HG03025 (cell line): ENCODE measurements around the gene THSD4.

Source experiments
- ATAC-seq: cut with Tn5 transposase; IDR thresholded peaks from one replicate; pipeline ENCODE4 v1.9.1; 2021; ENCODE audit warnings: mild to moderate bottlenecking, moderate library complexity; ENCODE audit not compliant: unreplicated experiment, low FRiP score

THSD4 gene

DNA sequence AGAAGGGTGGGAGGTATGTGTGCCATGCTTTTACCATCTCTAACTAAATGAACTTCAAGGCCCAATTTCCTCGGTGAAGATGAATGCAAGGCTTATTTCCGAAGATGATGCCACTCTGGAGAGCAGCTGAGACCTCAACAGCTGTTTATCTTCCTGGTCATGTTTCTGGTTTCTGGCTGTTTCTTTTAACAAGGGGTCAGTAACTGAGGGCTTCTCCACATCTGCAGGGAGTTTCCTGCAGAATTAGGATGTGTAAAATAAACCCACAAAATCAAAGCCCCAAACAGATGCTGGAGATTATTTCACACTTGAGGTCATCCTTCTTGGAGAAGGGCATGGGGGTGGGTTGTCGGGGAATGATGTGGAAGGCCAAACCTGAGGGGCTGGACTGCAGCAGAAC is 220.3 kb downstream of the THSD4 start:
- no peak for ATAC-seq

DNA sequence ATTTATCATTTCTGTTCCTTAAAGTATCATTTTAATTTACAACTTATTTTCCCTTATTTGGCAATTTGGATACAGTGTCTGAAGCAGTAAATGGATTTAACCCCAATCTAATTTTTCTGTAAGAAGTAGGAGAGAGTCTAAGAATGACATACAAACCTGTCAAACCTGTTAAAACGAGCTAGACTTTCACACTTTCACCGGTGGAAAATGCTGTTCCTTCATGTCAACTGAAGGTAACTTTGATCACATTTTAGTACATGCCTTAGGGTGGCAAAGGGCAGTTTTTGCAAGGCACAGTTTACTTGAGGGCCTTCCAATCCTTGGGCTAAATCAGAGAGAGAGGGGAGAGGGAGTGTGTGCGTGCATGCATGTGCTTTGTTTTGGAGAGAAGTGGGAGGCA is 221.4 kb downstream of the THSD4 start:
- ATAC-seq: no peak

DNA sequence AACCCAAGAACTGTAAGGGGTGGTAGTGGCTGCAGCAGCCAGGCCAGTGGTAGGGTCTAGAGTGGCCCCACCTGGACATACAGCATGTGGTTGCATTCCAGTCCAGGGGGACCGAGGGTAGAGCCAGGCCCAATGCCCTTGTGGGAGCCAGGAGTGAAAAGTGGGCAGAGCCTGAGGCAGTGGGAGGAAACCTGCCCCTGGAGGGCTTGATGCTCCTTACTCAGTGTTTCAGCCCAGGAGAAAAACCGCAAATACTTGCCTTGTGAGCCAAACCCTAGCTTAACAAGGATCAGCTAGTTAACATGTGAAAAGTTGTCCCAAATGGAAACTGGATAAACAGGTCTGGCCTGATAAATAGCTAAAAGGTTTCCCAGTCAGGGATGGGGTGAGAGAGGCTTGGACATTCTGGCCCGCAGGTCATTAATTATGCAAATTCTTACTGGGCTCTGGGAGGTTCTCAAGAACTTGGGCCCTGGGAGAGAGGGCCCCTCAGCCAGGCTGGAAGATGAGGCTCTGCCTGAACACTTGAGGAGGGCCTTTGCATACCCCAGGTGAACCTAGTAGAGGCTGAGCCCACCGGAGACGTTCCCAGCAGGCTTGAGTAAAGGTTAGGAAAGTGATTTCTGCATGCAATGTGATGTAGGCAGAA is 222.1 kb downstream of the THSD4 start:
- ATAC-seq: no peak

DNA sequence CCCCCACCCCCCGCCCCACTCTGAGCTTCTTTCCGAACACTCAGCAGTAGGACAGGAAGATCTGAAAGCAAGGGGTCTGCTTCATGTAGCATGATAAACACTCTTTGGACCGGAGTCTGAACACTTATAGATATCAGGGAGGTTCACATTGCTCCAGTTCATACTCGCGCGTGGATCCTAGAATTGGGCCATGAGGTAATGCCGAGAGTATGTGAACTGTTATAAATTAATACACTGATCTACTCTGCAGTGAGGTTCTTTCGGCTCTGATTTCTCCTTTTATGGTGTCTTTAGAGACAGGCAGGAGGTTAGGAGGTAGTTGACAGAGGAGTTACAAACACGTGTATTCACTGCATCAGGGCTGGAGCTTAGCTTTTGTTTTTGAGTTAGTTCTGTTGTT is 223.0 kb downstream of the THSD4 start:
- no peak for ATAC-seq

DNA sequence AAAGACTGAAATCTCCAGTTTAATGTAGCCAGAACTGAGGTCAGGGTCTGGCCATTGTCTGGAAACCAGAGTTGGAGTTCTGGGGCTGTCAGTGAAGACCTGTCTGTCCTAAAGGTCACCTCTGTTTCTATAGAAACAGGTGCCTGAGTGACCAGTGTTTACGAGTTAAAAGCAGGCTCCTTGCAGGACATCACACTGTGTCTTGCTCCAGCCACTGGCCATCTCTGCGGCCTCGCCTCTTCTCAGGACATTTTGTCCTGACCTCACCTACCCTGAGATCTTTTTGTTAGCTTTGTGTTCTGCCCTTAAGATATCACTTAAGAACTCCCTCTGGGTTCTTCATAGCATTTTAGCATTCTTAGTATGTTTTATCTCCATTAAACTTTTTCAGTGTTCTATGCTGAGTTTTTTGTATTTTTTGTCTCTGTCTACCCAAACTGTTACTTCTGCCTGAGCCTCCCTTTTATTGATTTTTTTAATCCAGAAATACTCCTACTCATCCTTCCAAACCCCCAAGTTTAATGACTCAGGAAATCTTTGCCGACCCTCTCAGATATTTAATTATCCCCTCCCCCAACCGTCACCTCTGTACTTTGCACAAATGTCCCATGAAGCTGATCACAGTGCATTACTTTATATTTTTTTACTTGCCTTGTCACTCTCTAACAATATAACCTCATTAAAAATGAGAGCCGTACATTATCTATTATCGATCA is 223.7 kb downstream of the THSD4 start:
- ATAC-seq: no peak

DNA sequence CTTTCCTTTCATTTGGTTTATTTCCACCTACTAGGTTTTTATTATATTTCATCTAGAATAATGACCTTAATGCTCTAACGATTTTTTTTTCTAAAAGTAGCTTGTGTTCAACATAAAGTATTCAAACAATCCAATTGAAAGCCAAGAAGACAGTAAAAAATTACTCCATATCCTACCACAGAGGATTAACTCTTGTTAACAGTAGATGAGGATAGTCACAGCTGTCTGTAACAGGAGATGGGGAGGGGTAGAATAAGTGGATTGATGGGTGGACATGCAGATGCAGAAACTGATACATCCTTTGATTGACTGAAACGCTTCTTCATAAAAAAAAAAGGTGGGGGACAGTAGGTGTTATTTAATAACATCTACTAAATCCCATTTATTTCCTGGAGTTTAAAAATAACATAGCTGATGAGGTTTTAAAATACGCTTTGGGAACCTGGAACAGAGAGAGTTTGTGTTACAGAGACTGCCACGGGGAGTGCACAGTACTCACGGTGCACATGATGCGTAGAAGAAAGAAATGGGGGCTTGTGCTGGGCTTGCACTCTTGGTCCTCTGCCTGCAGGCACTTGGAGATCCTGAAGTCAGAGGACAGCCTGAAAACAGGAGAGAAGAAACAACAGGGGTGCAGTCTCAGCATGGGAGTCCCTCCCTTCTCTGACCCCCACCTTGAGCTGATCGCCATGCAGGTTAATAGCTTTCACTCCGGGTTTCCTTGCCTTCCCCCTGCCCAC is 226.7 kb downstream of the THSD4 start:
- no peak for ATAC-seq

DNA sequence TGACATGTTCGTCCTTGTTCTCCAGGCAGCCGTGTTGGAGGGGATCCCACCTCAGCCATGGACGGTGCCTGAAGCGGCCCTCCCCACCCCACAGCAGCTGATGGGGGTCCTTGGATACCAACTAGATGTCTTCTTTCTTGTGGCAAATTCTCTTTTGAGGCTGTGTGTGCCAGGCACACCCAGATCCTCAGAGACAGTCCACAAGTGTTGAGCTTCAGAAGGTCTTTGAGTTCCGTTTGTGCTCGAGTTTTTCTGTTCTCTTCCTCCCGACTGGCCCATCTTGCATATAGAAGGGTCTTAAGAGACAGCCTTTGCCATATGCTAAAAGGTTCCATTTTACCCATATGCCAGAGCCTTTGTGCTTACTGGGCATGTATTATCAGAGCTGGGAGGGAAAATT is 227.4 kb downstream of the THSD4 start:
- ATAC-seq: no peak

DNA sequence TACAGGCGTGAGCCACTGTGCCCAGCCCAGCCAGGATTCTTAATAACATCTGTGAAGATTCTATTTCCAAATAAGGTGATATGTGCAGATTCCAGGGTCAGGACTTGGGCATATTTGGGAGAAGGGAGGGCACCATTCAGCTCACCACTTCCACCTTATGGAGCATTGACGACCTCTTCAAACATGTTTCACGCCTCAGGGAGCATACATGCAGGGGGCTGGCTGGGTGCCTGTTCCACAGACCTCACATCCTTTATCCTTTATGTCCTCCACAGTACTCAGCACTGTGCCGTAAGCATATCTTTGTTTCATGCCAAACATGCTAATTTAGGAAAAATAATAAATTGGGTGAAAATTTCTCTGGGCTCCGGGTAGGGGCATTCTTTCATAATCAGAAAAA is 229.0 kb downstream of the THSD4 start:
- ATAC-seq: no peak

DNA sequence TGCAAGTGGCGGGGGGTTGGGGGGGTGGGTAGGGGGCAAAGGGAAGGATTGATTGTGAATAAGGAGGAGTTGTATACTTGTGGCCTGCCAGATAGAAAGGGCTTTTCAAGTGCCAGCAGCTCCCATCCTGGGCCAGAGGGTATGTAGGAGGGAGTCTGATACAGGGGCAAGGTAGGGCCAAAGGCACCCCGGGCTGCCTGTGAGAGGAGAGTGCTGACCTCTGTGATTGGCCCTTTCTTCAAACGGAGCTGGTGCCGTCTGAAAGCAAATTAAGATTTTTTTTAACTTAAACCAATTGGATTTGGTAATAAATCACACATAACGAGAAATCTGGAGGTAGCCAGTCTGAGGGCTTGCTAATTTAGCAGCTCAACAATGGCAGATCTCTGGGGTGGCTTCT is 229.9 kb downstream of the THSD4 start:
- no peak for ATAC-seq

DNA sequence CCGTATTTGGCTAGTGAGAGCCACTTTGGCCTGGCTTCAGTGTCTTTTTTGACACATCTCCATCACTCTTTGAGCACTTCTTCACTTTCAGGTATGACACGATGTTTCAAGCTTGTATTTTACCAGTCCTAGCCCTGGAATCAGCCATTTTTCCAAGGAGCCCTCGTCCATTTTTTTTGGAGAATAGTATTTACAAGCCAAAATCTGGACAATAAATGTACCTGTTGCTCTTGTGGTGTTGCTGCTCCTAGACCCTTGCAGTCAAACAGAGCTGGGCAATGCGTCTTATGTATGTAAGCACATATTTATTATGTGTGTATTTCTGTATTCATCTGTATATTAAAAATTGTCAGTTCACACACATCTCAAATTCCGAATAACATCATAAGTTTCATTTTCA is 231.2 kb downstream of the THSD4 start:
- no peak for ATAC-seq

DNA sequence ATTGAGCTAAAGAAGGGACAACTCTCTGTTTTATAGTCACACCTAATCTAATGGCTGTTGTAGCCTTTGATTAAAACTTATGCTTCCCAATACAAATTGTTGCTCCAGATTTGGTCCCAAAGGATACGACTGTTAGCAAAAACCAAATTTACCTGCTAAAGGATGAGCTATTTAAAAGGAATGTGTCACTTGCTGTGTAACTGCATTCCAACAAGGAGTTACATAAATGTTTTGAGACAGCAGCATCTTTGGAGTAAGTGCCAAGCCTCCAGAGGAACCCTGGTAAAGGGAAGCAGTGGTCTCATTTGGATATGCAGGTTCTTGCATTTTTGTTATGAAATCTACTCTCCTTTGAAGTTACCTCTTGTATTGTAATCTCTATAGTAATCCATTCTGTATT is 233.3 kb downstream of the THSD4 start:
- ATAC-seq: no peak

DNA sequence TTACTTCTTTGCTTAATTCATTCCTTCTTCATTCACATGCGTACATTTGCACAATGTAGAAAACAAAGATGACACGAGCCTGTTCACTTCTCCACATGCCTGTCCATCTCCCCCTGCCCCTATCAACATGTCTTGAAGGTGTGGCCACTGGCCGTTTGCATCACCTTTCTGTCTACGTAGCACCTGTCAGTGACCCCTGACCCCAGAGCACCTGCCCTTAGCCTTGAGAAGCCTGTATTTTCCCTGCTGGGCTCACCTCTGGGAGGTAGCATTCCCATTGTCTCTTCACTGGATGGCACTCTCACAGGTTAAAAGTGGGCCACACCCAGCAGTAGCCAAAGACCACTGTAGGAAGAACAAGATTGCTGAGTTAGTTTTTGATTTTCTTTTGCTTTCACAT is 234.1 kb downstream of the THSD4 start:
- ATAC-seq: no peak

DNA sequence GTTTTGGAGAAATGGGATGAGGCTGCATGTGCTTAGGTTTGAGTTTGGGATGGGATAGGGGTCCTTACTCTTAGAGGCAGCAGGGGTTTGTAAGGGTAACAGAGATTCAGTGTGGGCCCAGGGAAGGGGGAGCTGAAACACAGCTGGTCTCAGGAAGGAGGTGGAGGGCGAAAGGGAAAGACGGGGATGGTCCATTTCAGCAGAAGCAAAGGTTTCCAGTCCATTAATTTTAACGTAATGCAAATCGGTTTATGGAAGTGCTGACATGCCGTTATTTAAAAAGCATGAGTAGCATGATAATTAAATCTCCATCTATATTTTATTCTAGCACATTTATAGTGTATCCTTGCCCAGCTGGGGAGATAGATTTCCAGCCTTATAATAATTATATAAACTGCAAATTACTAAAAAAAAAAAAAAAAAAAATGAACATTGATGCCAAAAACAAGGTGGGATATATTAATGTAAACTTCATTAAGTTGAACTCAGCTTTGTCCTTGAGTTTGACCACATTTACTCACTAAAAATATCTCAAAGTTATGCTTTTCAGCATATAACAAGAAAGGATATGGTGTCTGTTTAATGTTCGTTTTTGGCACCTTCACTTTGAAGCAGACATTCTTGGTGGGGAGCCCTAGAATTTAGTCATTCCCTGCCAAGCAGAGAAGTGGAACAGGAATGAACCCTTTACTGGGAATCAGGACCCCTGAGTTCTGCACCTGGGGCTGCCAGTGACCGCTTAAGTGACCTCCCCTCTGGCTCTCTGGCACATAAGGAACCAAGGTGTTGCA is 234.7 kb downstream of the THSD4 start:
- ATAC-seq: no peak

DNA sequence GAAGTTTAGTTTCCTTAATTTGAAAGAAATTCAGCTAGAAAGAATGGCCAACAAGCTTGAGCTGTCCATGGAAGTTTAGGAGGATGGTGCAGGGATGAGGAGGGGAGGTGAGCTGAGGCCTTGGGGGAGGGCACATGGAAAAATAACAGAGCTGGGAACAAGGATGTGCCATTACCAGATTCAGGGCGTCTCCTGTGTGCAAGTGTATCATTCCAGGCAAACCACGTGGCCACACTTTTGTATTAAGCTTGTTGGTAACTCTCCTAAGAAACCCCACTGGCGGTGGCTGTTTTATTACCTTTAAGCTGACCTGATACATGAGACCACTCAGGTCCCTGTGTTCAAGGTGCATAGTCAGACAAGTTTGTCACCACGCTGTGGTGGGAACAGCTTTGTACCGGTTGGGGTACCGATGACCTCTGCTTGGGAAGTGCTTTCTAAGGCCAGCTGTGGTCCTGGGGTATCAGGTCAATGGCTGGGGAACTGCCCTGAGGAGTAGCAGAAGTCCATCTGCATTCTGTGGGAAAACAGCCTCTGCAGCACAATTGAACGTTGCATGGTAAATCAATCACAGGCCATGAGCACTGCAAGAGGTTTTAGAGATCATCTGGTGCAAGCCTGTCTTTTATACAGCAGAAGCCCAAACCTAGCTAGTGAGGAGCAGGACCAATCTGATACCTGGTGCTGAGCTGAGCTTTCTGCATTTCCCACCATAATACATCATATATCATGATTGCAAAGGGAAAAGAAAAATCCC is 235.5 kb downstream of the THSD4 start:
- no peak for ATAC-seq

DNA sequence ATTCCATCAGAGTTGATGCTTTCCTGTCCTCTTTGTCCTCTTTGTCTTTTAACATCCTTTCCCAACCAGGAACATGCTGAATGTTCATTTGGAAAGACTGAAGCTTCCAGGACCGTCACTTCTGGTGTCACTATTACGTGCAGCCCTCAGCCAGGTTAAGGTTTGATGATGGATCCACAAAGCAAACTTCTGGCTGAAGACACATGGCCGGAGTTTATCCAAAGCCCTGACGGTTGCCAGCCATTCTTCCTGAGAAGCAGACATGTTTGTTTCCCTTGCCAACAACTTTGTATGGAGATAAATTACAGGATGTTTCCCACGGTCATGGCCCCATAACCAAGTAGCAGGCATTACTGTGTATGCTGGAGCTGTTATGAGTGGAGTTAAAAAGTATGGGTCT is 236.9 kb downstream of the THSD4 start:
- ATAC-seq: no peak

DNA sequence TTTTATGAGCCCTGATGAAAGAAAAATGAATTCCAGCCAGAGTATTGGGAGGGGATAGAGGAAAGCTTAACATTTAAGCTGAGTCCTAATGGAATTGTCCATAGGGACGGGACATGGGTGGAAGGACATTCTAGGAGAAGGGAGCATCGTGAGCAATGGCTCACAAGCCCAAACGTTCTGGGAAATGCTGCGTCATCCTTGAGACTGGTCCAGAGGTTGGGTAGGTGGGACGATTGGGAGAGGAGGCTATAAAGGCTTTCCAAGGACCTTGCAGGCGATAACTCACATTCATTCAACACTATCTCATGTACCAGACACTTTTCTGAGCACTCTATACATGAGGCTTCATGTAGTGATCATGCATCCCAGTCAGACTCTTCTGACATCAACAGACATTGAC is 237.5 kb downstream of the THSD4 start:
- no peak for ATAC-seq

DNA sequence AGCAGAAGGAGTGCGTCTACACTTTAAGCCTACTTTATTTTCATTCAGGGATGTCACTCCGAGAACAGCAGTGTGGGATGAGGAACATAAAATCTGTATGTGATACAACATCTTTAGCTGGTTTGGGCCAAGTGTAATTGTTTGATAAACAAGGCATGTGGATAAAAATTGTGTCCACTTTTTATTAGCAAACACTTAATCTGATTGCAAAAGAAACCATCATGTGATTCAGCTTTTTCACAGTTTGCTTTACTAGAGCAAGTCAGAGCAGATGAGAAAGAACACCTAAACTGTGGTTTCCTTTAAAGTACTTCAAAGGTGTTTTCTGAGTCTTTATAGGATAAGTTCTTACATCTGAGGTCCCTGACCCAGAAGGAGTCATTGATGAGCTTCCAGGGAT is 237.9 kb downstream of the THSD4 start:
- ATAC-seq: no peak

DNA sequence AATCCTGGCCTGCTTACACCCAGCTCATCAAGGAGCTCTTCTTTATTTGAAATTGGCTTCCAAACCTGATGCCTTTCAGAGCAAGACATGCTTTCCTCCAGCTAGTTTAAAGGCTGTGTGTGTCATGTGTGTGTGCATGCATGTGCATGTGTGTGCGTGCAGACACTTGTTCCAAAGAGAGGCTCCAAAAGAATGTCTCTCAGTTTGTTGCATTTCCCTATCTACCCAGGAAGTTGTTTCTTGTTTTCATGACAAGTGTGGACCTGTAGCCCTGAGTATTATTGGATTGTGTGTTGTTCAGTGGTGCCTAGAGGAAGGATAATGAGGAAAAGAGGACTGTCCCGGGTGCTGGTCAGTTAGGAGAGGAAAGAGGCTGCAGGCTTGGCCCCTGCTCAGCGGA is 240.0 kb downstream of the THSD4 start:
- ATAC-seq: no peak

DNA sequence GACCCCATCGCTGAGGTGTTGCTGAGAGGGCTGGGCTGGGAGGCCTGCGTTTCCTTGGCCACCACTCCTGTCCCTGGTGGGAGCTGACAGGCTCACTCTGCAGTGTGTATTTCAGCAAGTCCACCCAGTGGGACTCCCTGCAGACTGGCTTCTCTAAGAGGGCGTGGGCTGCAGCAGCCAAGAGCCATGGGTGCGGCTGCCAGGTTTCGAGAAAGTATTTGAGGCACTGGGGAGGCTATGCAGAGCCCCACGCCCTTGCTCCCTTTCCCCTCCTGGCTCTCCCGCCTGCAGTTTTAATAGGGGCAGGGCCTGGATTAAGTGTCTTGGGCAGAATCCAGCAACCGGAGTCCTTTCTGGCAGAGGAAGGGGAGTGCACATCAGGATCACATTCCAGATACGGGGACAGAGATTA is 242.1 kb downstream of the THSD4 start:
- ATAC-seq: no peak

DNA sequence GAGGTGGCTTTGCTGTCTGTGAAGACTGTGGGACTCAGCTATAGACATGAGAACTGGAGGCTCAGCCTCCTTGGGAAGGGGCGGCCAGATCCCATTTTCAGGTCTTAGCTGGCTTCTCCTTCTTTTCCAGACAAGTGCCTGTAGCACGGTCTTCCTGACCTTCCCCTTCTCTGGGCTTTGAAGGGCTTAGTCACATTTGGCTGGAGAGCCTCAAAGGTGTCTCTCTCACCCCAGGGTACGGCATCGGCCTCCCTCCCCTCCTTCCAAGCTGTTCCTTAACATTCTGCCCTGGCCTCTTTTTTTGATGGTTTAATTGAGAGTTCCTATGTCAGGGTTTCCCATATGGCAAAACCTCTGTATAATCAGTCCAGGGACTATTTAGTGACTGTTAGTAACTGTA is 242.7 kb downstream of the THSD4 start:
- no peak for ATAC-seq
